DMS 273 (cell line): Measurements from ENCODE around the gene SLC22A14.
"Not testable (repeated sequence)": the region's sequence is repeated elsewhere in the genome, so short reads cannot be mapped to it uniquely, and the experiment has no call there.

ENCODE experiments used
- DNase-seq: peaks from one replicate; lab custom pipeline; 2025; ENCODE audit not compliant: unreplicated experiment; lab: John Stamatoyannopoulos, UW

Gene SLC22A14

DNA sequence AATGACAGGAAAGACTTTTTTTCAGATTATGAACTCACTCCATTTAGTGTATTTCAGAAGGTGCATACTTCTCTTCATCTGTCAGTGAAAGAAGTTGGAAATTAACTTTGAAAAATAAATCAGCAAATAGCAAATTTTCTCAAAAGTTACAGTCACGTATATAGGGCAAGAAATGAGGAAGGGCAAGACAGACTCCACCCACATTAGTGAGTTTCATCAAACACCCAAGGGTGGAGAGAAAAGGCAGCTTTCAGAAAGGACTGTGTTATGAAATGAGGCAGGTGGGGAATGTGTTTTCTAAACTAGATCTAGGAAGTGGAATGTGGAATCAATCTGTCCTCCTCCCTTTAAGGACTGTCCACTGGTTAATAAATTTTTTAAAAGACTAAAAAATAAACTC, 13.6 kb upstream of the SLC22A14 start:
- no peak for DNase-seq

DNA sequence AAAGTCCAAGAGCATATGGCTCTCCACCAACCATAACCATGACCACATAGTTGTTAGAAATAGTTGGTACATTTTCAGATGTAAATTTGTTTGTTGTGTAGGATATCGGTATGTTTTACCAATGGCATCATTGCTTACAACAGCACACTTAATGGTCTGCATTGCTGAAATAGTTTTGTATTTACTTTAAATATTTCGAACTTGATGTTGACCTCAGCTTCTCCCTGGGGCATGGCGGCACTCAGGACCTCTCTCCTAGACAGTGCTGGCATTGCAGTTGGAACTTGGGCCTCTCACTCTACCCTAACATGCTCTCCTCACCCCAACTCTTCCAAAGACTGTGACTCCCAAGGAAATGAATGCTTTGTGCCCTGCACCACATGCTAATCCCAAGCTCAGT, 11.5 kb upstream of the SLC22A14 start:
- no peak for DNase-seq

DNA sequence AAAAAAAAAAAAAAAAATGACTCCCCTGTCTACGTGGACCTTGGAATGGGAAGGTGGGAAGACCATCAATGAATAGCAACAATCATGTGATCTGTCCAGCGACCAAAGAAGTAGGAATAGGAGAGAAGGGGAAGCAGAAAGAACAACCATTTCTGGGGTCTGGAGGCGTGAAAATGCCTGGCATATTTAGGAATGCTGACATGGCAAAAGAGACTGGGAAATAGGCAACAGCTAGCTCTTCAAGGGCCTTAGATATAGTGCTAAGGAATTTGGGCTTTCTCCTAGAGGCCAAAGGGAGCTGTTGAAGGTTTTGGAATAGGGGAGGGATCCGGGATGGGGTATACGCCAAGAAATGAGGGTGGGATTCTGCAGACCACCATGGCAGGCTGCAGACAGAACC, 10.5 kb upstream of the SLC22A14 start:
- no peak for DNase-seq

DNA sequence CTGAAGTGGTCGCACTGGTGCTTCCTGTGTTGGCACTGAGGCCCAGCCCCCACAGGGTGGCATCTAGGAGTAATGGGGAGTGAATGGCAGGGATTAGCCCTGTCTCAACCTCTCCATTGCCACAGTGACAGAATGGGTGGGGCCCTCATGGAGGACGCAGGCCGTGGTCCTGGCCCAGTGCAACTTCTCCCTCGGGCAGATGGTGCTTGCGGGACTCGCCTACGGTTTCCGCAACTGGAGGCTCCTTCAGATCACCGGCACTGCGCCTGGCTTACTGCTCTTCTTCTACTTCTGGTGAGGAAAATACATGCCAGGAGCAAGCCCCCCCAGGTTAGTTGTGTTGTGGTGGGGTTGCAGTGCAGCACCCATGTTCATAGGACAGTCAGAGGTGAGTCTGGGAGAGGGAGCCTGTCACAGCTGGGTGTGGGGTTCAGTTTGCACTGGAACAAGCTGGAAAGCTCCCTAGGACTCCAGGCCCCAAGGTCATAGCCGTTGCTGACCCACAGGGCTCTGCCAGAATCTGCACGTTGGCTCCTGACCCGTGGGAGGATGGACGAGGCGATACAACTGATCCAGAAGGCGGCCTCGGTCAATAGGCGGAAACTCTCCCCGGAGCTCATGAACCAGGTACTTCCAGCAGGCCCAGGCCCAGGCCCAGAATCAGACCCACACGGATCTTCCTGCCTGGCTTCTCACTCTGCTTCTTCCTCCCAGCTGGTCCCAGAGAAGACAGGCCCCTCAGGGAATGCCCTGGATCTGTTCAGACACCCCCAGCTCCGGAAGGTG, 7.0 kb upstream of the SLC22A14 start:
- DNase-seq, result no peak

DNA sequence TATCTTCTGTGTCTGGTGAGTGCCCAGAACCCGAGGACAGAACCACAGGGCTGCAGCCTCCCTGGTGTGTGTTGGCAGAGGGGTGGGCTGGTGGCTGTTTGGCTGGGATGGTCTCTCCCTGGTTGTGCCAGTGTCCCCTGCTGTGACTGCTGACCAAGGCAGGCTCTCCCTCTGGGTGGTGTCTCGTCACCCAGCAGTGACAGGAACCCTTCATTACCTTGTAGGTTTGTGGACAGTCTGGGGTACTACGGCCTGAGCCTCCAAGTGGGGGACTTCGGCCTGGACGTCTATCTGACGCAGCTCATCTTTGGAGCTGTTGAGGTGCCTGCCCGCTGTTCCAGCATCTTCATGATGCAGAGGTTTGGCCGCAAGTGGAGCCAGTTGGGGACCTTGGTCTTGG, 6.4 kb upstream of the SLC22A14 start:
- no peak for DNase-seq

DNA sequence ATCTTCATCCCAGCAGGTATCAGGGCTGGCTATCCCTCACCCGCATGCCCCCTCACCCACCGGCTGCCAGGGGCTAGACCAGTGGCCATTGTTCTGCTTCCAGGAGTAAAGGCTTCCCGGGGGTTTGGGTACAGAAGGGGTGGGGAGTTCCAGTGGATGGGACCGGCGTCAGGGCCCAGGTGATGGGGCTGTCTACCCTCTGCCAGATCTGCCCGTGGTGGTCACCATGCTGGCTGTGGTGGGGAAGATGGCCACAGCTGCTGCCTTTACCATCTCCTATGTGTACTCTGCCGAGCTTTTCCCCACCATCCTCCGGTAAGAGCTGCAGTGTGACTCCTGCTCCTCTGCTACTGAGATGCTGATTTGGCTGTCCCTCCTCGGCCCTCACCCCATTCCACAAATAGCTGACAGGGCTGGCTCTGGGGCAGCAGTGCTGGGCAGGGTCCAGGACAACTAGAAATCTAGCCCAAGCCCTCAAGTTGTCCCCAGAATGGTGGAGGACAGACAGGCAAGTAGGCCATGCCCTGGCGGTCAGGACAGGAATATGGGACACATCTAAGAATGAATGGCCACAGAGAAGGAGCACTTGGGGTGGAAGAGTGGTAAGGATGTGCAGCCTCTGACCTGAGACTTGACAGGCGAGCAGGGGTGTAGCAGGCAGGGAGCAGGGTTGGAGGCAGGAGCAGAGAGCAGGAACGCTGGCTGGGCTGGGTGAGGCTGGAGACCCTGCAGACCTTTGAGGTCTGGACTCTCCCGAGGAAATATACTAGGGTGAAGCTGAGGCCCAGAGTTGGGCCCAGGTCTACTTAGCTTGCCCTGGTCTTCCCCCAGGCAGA, 5.8 kb upstream of the SLC22A14 start:
- no peak for DNase-seq

DNA sequence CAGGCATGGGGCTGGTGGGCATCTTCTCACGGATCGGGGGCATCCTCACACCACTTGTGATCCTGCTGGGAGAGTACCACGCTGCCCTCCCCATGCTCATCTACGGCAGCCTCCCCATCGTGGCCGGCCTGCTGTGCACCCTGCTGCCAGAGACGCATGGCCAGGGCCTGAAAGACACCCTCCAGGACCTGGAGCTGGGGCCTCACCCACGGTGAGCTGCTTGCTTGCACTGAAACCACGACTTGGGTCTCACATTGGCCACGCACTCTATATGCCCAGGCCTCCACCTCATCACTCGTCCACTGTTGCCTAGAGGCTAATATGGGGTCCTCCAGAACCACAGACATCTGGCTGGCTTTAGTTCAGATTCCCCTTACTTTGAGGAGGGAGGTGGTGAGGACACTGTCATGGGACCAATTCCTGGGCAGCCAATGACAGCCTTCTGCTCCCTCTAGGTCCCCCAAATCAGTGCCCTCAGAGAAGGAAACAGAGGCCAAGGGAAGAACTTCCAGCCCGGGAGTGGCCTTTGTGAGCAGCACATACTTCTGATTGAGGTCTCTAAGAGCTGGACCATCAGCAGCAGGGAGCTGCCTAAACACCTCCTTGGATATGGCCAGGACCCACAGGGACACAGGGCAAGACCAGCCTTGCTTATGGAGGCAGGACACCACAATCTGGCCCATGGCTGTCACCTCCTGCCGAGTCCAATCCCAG, 5.0 kb upstream of the SLC22A14 start:
- no peak for DNase-seq

DNA sequence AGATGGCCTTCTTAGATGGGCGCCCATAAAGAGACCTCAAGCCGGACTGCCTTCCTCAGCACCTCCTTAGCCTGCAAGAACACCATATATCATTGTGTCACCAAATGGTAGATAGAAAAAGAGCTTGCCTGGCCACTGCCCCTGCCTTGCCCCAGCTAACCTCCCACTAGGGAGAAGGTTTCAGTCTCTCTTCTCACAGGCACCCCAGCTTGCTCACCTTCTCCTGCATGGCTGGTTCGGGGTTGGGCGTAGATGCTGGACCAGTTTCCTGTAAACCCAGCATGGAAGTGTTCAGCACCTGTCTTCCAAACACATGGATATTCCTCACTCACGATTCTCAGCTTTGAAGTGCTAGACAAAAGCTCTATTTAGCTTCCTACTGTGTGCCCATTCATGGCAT, 3.3 kb upstream of the SLC22A14 start:
- DNase-seq, result no peak

DNA sequence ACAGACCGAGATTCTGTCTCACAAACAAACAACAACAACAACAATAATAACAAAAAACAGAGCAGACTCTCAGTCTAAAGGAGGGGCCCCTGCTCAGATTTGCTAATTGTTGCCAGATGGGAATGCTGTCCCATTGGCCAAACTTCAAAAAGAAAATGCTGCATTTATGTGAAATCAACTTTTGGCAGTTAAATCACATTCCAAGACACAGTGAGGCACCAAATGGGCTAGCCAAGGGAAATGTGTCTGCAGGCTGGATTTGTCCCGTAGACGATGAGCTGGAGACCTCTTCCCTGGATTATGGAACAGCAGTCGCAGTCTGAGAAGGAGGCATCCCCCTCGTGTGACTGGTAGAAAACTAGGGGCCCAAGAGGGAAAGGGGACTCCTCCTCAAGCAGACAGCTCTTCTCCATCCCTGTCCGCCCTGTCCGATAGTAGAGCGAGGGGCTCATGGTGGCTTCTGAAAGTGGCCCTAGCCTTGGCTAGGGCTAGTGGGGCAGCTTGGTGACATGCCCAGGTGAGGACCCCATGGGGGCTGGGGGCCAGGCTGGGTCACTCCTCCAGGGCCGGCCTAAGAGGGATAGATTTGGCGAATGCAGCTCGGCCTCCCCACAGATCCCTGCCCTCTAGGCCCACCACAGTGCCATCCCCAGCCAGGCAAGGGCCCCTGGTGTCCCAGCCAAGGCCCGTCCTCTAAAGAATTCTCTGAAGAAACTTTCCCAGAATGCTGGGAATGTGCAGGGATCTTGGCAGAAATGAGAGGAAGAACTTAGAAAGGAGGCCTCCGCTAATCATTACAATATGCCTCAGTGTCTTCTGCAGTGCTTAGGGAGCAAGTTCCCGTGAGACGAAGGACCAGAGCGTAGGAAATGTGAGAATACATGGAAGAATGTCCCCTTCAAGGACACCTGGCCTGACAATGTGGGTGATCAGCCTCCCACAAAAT, 2.0 kb downstream of the SLC22A14 start:
- no peak for DNase-seq

DNA sequence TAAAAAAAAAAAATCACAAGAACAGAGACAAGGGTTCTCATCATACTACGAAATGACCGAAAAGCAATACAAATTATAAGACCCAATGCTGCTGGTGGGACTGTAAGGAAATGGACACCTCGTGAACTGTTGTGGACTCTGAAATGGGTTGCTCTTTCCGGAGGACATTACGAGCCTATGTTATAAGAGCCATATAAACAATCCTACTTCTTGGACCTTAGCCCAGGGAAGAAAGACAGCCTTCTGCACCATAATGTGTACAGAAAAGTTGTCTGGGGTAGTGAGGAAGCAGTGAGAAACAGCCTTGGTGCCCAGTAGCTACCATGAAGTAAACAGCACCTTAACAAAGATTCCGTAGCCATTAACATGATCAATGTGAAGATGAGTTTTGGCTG, 2.7 kb downstream of the SLC22A14 start:
- no peak for DNase-seq

DNA sequence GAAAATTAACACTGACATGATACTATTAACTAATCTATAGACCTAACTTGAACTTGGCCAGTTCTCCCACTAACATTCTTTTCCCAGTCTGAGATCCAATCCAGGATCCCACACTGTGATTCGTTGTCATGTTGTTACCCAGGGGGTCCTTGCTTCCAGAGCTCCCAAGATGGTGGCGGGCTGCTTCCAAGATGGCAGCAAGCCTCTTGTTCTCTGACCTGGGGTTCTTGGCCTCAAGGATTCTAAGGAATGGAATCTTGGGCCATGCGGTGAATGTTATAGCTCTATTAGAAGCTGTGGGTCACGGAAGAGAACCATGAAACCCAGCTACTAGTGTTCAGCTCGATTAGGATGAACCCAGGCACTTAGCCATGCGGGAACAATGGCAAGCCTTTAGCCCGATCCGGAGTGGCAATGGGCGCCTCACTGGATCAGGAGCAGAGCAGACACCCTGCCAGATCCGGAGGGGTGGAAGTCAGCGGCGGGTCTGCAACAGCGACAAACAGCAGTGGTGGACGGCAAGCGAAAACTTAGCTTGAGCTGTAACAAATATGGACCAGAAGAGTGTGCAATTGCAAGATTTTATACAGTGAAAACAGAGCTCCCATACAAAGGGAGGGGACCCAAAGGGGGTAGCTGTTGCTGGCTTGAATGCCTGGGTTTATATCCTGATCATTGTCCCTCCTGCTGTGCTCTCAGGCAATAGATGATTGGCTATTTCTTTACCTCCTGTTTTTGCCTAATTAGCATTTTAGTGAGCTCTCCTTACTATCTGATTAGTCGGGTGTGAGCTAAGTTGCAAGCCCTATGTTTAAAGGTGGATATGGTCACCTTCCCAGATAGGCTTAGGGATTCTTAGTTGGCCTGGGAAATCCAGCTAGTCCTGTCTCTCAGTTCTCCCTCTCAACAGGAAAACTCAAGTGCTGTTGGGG, 7.5 kb downstream of the SLC22A14 start:
- DNase-seq, result not testable (repeated sequence)

DNA sequence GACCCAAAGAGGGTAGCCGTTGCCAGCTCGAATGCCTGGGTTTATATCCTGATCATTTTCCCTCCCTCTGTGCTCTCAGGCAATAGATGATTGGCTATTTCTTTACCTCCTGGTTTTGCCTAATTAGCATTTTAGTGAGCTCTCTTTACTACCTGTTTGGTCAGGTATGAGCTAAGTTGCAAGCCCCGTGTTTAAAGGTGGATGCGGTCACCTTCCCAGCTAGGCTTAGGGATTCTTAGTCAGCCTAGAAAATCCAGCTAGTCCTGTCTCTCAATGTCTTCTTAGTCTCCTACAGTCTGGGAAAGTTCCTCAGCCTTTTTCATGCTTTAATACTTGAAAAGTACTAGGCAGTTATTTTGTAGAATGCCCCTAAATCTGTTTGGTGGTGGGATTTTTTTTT, 15.0 kb downstream of the SLC22A14 start:
- not testable (repeated sequence) for DNase-seq

DNA sequence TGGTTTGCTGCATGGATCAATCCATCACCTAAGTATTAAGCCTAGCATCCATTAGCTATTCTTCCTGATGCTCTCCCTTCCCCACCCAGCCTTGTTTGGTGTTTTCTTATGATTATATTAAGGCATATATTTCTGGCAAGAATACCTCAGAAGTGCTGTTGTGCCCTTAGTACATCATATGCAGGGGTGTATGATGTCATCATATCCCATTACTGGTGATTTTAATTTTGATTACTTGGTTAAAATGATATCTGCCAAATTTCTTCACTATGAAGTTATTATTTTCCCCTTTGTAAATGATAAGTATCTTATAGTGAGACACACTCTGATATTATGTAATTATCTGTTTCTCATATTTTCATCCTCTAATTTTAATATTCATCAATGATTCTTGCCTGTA, 15.4 kb downstream of the SLC22A14 start:
- DNase-seq, result no peak

DNA sequence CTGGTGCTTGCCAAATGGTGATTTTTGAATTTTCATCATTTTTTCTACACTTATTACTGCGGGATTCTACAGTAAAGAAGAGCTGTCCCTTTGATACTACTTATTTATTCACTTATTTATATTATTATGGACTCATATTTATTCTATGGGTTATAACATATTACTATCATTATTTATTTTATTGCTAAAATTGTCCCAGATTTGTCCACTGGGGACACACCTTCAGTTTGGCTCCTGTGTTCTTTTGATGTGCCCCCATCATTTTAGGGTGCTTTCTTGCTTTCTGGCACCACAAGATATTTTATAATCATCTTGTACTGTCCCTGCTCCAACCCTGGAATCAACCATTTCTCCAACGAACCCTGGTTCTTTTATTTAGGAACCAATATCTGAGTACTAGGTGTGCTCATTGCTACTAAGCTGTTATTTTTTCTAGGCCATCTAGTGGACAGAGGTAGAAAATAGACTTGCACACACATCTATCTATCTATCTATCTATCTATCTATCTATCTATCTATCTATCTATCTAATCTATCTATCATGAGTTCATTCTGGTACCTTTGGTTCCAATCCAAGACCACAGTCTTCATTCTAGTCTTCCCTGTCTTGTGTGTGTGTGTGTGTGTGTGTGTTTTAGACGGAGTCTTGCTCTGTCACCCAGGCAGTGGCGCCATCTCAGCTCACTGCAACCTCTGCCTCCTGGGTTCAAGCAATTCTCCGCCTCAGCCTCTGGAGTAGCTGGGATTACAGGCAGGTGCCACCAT, 16.0 kb downstream of the SLC22A14 start:
- DNase-seq, result peak; percentile 12

DNA sequence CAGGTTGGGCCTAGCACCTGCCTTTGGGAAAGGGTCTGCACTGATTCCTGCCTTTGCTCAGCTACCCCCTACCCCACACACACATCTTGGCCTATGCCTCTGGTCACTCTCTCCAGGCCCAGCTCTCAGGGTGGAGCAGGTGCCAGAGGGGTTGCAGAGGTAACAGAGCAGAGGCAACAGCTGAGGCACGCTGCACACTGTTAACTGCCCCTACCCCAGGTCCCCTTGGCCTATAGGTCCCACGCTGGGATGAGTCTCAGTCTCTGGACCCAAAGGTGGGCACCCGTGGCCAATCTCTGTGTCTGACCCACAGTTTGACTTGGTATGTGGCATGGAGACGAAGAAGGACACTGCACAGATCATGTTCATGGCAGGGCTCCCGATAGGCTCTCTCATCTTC, 24.8 kb downstream of the SLC22A14 start:
- DNase-seq, result no peak

DNA sequence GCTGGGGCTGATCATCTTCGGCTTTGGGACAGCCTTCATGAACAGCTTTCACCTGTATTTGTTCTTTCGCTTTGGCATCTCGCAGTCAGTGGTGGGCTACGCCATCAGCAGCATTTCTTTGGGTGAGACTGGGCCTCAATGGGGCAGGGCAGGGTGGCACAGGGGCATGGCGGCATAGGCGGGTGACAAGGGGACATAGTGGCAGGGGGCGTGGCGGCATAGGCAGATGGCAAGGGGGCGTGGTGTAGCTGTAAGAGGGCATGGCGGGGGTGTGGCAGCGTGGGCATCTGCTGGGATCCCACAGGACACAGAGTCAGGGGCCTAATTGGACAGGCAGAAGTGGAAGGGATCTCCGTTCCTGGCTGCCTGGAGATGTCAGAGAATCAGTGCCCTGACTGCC, 25.5 kb downstream of the SLC22A14 start:
- DNase-seq, result no peak

DNA sequence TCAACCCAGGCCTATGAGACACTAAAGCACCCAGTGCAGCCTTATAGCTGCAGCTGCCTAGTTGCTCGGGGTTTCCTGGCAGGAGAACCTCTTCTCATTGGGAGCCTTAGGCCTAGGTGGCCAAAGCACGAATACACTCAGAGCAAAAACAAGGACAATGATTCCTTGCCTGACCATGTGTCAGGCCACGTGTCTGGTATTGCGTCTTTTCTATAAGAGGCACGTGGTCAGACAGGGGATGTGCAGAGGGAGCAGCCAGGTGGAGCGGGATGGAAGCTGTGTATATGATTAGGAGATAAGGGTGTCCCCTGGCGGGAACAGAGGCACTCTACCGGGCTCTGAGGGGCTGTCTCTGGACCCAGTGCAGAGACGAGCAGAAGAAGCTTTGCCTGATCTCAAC, 26.4 kb downstream of the SLC22A14 start:
- DNase-seq, result no peak

DNA sequence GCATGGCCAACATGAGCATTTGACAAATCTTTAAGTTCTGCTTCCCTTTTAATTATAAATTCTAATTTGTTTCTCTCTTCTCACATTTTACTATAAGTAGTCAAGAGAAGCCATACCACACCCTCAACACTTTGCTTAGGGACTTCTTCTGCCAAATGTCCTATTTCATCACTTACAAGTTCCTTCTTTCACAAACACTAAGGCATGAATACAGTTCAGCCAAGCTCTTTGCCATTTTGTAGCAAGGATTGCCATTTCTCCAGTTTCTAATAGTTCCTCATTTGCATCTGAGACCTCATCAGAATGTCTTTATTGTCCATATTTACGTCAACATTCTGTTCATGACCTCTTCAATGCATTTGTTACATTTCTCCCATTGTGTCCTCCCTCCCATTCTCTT, 29.4 kb downstream of the SLC22A14 start:
- no peak for DNase-seq

DNA sequence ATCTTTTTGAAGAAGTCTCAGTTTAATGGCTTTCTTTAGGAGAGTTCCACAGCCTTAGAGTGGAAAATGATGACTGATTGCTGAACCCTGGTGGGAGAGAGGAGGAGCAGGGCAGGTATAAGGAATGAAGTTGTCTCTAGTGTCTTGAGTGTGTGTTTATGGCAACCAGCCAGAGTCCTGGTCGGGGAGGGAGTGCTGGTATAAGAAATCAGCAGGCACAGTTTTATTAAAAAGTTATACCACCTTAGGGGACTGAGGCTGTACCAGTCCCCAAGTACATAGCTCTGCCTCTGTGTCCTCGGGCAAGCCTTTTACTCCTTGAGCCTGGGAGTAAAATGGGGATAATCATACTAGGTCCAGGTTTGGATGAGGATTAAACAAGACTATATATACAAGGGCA, 29.8 kb downstream of the SLC22A14 start:
- DNase-seq, result no peak
